ENCODE measurements around the gene BTN3A1. TPM values are rescaled to one million over a fixed set of nuclear protein-coding genes. Genes with fewer than 3 reads are reported as not detected.

Gene BTN3A1
- total and polyA plus RNA-seq, 2 of the 8 experiments (the other 6 are each of a cell fraction or from before 2014, with no cell fraction given), result 4.7 to 5.6 TPM

- TF ChIP-seq, protein P1, sequence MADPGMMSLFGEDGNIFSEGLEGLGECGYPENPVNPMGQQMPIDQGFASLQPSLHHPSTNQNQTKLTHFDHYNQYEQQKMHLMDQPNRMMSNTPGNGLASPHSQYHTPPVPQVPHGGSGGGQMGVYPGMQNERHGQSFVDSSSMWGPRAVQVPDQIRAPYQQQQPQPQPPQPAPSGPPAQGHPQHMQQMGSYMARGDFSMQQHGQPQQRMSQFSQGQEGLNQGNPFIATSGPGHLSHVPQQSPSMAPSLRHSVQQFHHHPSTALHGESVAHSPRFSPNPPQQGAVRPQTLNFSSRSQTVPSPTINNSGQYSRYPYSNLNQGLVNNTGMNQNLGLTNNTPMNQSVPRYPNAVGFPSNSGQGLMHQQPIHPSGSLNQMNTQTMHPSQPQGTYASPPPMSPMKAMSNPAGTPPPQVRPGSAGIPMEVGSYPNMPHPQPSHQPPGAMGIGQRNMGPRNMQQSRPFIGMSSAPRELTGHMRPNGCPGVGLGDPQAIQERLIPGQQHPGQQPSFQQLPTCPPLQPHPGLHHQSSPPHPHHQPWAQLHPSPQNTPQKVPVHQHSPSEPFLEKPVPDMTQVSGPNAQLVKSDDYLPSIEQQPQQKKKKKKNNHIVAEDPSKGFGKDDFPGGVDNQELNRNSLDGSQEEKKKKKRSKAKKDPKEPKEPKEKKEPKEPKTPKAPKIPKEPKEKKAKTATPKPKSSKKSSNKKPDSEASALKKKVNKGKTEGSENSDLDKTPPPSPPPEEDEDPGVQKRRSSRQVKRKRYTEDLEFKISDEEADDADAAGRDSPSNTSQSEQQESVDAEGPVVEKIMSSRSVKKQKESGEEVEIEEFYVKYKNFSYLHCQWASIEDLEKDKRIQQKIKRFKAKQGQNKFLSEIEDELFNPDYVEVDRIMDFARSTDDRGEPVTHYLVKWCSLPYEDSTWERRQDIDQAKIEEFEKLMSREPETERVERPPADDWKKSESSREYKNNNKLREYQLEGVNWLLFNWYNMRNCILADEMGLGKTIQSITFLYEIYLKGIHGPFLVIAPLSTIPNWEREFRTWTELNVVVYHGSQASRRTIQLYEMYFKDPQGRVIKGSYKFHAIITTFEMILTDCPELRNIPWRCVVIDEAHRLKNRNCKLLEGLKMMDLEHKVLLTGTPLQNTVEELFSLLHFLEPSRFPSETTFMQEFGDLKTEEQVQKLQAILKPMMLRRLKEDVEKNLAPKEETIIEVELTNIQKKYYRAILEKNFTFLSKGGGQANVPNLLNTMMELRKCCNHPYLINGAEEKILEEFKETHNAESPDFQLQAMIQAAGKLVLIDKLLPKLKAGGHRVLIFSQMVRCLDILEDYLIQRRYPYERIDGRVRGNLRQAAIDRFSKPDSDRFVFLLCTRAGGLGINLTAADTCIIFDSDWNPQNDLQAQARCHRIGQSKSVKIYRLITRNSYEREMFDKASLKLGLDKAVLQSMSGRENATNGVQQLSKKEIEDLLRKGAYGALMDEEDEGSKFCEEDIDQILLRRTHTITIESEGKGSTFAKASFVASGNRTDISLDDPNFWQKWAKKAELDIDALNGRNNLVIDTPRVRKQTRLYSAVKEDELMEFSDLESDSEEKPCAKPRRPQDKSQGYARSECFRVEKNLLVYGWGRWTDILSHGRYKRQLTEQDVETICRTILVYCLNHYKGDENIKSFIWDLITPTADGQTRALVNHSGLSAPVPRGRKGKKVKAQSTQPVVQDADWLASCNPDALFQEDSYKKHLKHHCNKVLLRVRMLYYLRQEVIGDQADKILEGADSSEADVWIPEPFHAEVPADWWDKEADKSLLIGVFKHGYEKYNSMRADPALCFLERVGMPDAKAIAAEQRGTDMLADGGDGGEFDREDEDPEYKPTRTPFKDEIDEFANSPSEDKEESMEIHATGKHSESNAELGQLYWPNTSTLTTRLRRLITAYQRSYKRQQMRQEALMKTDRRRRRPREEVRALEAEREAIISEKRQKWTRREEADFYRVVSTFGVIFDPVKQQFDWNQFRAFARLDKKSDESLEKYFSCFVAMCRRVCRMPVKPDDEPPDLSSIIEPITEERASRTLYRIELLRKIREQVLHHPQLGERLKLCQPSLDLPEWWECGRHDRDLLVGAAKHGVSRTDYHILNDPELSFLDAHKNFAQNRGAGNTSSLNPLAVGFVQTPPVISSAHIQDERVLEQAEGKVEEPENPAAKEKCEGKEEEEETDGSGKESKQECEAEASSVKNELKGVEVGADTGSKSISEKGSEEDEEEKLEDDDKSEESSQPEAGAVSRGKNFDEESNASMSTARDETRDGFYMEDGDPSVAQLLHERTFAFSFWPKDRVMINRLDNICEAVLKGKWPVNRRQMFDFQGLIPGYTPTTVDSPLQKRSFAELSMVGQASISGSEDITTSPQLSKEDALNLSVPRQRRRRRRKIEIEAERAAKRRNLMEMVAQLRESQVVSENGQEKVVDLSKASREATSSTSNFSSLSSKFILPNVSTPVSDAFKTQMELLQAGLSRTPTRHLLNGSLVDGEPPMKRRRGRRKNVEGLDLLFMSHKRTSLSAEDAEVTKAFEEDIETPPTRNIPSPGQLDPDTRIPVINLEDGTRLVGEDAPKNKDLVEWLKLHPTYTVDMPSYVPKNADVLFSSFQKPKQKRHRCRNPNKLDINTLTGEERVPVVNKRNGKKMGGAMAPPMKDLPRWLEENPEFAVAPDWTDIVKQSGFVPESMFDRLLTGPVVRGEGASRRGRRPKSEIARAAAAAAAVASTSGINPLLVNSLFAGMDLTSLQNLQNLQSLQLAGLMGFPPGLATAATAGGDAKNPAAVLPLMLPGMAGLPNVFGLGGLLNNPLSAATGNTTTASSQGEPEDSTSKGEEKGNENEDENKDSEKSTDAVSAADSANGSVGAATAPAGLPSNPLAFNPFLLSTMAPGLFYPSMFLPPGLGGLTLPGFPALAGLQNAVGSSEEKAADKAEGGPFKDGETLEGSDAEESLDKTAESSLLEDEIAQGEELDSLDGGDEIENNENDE (IDR thresholded peaks at IDR 0.05; ENCODE audit: insufficient replicate concordance, low read length), result no peak
- TF ChIP-seq TCF12 (IDR thresholded peaks at IDR 0.05; ENCODE audit: low read depth, low read length), result no peak
- TF ChIP-seq BACH1 (IDR thresholded peaks at IDR 0.05; ENCODE audit: low read length), result no peak
- no peak for TF ChIP-seq PHF8 (conservative IDR thresholded peaks at IDR 0.05; ENCODE audit: low read depth, low read length)
- no peak for TF ChIP-seq ASH2L (IDR thresholded peaks at IDR 0.05; ENCODE audit: low read length)
- no peak for TF ChIP-seq POLR2AphosphoS5 (IDR thresholded peaks at IDR 0.05; ENCODE audit: low read depth, low read length)
- no peak for TF ChIP-seq RXRA (IDR thresholded peaks at IDR 0.05; ENCODE audit: insufficient read depth, low read depth, low read length)
- no peak for TF ChIP-seq EP300 (IDR thresholded peaks at IDR 0.05; ENCODE audit: borderline replicate concordance in 1 of 2, low read depth in 2 of 2, low read length in 2 of 2)
- no peak for TF ChIP-seq RAD21 (IDR thresholded peaks at IDR 0.05 in 1 of 2, conservative IDR thresholded peaks at IDR 0.05 in 1 of 2; ENCODE audit: low read depth in 2 of 2, low read length in 2 of 2)
- no peak for TF ChIP-seq TEAD4 (IDR thresholded peaks at IDR 0.05; ENCODE audit: low read depth, low read length)
- TF ChIP-seq BRCA1 (IDR thresholded peaks at IDR 0.05; ENCODE audit: low read depth, low read length), result no peak
- no peak for TF ChIP-seq SP2 (IDR thresholded peaks at IDR 0.05; ENCODE audit: low read length)
- no peak for TF ChIP-seq CHD2 (IDR thresholded peaks at IDR 0.05; ENCODE audit: low read length)
These were observed 20.3 kb downstream of the BTN3A1 start (continued) for GRCh38 chr6:26422329-26422728.

Data from H1 (cell line).